ENCODE data around the gene CHAC1. TPM values are rescaled to one million over a fixed set of nuclear protein-coding genes. Genes with fewer than 3 reads are reported as not detected.

Gene CHAC1
- total RNA-seq, 1 donor from 2014 or later: 1.6 TPM

DNA sequence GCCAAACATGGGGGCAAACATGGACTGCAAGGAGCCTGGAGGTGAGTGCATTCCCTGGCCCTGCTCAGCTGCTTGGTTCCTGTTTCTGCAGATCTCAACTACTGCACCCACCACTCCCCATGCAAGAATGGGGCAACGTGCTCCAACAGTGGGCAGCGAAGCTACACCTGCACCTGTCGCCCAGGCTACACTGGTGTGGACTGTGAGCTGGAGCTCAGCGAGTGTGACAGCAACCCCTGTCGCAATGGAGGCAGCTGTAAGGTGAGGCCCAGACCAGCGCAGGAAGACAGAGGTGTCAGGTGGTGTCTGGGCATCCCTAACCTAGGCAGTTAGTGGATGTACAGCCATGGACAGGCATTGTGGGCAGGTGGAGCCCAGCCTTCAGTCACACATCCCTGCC is 18.8 kb upstream of the CHAC1 start:
- intact Hi-C loops (cut with DNase I): no loop called here
- DNase-seq (ENCODE audit: low spot score): no peak

DNA sequence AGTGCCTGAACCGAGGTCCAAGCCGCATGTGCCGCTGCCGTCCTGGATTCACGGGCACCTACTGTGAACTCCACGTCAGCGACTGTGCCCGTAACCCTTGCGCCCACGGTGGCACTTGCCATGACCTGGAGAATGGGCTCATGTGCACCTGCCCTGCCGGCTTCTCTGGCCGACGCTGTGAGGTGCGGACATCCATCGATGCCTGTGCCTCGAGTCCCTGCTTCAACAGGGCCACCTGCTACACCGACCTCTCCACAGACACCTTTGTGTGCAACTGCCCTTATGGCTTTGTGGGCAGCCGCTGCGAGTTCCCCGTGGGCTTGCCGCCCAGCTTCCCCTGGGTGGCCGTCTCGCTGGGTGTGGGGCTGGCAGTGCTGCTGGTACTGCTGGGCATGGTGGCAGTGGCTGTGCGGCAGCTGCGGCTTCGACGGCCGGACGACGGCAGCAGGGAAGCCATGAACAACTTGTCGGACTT is 17.0 kb upstream of the CHAC1 start:
- intact Hi-C loops (cut with DNase I): no loop called here
- DNase-seq (ENCODE audit: low spot score): no peak

DNA sequence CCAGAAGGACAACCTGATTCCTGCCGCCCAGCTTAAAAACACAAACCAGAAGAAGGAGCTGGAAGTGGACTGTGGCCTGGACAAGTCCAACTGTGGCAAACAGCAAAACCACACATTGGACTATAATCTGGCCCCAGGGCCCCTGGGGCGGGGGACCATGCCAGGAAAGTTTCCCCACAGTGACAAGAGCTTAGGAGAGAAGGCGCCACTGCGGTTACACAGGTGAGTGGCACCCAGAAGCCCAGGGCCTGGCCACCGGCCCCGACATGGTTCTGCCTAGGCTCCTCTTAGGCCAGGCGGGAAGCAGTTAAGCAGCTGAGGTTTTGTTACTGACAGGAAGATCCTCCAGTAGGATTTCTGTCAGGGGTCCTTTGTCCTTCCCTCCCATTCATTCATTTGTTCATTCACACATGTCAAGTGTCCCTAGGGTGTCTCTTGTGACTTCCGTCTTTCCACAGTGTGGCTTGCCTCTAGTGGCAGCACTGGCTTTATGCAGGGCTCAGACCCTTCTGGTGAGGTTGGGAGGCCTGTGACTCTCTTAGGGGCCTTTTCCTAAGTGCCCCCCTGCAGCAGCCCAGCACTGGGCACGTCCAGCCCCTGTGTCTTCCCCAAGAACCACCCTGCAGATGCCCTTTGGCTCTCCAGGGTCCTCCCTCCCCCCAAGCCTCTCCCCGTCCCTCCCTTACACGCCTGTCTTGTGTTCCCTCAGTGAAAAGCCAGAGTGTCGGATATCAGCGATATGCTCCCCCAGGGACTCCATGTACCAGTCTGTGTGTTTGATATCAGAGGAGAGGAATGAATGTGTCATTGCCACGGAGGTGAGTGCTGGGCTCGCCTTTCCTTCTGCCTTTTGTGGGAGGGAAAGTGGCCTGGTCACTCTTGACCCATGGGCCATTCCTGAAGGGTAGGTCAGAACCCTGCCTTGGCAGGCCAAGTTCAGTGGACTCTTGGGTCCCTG is 16.3 kb upstream of the CHAC1 start:
- intact Hi-C loops (cut with DNase I): no loop called here
- no peak for DNase-seq (ENCODE audit: low spot score)

DNA sequence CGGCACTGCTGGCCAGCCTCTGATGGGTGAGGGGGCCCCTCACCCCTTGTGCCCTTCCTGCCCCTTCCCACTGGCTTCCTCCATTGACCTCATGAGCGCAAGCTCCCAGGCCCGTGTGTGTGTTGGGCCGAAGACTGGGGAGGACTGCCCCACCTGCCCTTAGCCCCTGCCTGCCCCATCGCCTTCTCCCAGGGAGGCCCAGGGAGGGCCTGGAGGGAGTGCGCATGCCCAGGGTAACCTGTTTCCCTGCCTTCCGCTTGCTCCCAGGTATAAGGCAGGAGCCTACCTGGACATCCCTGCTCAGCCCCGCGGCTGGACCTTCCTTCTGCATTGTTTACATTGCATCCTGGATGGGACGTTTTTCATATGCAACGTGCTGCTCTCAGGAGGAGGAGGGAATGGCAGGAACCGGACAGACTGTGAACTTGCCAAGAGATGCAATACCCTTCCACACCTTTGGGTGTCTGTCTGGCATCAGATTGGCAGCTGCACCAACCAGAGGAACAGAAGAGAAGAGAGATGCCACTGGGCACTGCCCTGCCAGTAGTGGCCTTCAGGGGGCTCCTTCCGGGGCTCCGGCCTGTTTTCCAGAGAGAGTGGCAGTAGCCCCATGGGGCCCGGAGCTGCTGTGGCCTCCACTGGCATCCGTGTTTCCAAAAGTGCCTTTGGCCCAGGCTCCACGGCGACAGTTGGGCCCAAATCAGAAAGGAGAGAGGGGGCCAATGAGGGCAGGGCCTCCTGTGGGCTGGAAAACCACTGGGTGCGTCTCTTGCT is 15.3 kb upstream of the CHAC1 start:
- intact Hi-C loops (cut with DNase I): no loop called here
- DNase-seq (ENCODE audit: low spot score): no peak

DNA sequence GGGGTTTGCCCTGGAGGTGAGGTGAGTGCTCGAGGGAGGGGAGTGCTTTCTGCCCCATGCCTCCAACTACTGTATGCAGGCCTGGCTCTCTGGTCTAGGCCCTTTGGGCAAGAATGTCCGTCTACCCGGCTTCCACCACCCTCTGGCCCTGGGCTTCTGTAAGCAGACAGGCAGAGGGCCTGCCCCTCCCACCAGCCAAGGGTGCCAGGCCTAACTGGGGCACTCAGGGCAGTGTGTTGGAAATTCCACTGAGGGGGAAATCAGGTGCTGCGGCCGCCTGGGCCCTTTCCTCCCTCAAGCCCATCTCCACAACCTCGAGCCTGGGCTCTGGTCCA is 14.8 kb upstream of the CHAC1 start:
- intact Hi-C loops (cut with DNase I): no loop called here
- no peak for DNase-seq (ENCODE audit: low spot score)

DNA sequence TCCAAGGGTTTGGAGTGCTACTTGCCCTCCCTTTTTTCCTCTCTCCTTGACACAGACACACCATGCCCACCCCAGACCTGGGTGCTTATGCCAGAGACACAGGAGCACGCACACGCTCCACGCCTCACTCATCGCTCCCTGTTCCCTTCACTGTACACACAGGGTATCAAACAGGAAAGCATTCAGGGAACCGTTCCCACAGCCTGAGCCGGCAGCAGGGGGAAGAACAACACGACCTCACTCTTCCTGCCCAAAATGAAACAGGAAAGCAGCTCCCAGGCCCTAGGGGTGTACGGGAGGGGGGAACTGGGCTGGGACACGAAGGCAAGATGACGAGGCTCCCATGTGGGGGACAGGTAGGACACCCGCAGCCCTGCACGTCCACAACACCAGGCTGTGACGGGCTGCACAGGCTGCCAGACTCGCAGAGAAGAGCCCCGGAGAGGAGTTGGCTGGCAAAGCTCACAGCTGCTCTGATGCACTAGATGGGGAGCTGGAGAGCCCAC is 12.9 kb upstream of the CHAC1 start:
- no peak for DNase-seq (ENCODE audit: low spot score)
- intact Hi-C loops (cut with DNase I): loop anchor here (1.0 to 10.0 kb wide), 3 partner anchors 11 to 174 kb away; partner anchors contain the start of genes DLL4 and INO80

DNA sequence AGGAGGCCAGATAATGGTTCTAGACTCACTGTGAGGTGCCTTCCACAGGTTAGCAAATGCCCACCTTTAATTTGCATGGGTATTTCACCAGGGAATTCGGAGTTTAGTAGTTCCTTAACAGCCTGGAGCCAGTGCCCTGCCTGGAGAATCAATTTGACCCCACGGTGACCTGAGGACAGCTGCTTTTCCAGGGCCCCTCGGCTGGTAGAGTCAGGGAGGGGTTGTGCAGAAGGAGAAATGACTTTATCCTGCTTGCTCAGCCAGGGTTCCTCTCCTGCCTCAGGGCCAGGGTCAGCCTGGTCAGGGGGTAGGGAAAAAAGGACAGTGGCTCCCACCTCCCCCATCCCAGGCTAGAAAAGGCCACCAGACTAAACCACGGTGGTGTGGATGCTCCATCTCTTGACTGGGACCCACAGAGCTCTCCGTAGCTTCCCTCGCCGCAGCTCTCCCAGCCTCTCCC is 12.2 kb upstream of the CHAC1 start:
- no peak for DNase-seq (ENCODE audit: low spot score)
- intact Hi-C loops (cut with DNase I): loop anchor here (1.0 to 10.0 kb wide), 3 partner anchors 34 to 174 kb away; partner anchors contain the start of gene INO80

DNA sequence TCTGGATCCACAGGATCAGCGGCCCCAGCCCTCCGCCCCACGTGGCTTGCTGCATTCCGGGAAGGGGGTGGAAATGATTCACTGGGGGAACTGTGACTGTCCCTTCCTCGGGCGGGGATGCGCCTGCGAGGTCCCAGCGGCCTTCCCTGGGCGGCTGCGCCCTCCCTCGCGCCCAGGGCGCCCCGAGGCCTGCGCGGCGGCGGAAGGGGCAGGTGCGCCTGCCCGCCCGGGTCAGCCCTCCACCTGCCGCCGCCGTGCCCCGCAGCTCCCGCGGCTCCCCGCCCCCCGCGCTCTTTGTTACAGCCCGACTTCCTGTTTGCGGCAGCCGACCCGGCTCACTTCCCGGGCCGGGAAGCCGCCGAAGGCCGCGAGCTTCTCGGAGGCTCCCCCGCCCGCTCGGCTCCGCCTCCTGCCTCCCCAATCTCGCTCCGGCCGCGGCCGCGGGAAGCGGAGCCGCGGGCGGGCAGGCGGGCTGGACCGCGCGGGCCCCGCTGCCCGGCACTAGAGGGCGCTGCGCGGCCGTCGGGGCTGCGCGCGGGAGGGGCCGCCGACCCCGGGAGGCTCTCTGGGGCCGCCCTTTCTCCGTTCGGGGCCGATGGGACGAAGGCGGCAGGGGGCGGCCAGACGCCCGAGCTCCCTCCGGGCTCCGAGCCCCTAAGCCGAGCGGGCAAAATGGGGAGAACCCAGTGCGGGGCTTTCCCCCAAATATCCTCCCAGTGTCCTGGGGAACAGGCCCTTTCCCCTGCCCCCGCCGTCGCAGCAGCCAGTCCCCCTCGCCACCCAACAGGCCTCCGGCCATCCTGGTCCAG is 11.5 kb upstream of the CHAC1 start:
- intact Hi-C loops (cut with DNase I): loop anchor here (1.0 to 10.0 kb wide), 3 partner anchors 34 to 173 kb away; partner anchors contain the start of gene INO80
- peak; percentile 91 for DNase-seq (ENCODE audit: low spot score)

DNA sequence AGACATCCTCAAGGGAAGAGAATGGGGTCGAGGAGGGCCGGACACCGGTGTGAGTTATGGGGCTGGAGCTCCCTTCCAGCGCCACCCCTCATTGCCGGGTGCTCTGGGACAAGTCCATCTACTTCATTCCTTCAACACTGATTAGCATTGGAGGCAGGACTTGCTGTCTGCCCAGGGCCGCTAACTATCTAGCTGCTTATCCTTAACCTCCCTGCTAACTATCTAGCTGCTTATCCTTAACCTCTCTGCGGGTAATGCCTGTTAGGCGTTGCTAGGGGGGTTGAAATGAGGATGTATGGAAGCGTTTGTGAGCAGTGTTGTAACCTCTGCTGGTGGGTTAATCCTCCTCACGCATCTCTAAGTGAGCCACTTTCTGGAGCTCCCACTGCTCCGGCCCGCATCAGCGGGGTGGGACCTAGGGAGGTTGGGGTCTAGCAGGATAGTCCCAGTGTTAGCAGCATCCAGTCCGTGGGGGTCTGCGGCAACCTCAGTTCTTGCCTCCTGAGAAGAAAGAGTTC is 10.9 kb upstream of the CHAC1 start:
- no peak for DNase-seq (ENCODE audit: low spot score)
- intact Hi-C loops (cut with DNase I): loop anchor here (10.0 kb wide), 1 partner anchor 172 kb away; the partner anchor contains the start of gene INO80

DNA sequence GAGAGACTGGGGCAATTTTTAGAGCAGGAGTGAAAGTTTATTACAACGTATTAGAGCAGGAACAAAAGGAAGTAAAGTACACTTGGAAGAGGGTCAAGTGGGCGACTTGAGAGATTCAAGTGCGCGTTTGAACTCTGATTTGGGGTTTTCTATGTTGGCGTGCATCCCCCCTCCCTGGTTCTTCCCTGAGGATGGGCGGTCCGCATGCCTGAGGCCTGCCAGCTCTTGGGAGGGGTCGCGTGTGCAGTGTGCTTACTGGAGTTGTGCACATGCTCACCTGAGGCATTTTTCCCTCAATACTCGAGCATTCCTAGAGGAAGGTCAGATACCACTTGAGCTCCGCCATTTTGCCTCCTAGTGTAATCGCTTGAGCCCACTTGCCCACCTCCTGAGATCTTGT is 10.4 kb upstream of the CHAC1 start:
- DNase-seq (ENCODE audit: low spot score): no peak
- intact Hi-C loops (cut with DNase I): loop anchor here (10.0 kb wide), 1 partner anchor 172 kb away; the partner anchor contains the start of gene INO80

DNA sequence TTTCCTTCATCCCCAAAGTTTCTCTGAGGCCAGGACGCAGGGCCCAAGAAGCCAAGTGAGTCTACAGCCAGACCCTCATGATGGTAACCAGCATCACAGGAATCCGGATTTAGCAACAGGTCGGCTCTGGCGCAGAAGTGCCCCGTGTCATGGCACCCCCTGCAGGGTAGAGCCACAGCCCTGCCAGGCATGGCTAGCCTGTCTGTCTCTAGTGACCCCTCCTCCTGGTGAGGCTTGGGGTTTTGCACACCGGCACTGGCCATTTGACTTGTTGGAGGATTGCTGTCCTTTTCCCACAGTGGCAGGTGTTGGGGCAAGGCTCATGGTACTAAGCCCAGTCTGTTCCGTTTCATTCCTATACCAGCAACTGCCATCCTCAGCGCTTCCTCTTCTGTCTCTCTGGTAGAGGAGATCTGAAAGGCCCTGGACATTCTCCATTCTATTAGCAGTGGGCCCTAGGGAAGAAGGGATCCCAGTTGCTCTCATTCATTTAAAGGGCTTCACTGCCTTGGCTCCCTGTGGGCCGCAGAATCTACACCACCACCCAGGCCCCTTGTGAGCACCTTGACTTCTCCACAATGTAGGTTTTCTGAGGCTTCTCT is 9.4 kb upstream of the CHAC1 start:
- DNase-seq (ENCODE audit: low spot score): no peak
- intact Hi-C loops (cut with DNase I): loop anchor here (10.0 kb wide), 1 partner anchor 171 kb away; the partner anchor contains the start of gene INO80

DNA sequence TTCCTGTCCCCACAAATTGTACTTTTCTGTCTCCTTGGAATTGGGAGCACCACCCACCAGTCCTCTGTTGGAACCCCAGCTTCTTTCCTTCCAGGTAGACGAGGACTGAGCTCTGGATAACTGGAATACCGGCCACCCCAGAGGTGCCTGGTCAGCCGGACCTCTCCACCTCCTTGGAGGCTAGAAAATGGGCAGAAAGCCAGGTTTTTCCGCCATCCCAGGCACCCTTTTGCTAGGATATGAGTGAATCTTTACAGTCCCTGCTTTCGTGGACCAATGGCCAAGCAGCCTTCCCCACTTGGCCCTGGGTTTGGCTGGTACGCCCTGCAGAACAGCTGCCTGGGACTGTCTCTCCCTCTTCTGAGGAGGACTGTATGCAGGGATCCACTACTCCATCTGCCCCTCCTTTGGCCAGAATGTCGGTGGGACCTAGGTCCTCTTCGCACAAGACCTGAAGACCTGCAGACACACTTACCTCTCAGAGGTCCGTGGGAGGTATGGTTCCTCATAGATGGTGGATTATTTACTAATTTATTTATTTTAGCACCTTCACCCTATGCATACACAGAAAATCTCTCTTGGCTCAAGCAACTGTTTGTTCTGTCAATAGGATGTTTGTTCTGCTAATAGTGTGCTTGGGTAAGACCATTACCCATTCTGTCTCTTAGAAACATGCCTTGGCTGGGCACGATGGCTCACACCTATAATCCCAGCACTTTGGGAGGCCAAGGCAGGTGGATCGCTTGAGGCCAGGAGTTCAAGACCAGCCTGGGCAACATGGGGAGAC is 8.6 kb upstream of the CHAC1 start:
- no peak for DNase-seq (ENCODE audit: low spot score)
- intact Hi-C loops (cut with DNase I): loop anchor here (10.0 kb wide), 1 partner anchor 170 kb away; the partner anchor contains the start of gene INO80

DNA sequence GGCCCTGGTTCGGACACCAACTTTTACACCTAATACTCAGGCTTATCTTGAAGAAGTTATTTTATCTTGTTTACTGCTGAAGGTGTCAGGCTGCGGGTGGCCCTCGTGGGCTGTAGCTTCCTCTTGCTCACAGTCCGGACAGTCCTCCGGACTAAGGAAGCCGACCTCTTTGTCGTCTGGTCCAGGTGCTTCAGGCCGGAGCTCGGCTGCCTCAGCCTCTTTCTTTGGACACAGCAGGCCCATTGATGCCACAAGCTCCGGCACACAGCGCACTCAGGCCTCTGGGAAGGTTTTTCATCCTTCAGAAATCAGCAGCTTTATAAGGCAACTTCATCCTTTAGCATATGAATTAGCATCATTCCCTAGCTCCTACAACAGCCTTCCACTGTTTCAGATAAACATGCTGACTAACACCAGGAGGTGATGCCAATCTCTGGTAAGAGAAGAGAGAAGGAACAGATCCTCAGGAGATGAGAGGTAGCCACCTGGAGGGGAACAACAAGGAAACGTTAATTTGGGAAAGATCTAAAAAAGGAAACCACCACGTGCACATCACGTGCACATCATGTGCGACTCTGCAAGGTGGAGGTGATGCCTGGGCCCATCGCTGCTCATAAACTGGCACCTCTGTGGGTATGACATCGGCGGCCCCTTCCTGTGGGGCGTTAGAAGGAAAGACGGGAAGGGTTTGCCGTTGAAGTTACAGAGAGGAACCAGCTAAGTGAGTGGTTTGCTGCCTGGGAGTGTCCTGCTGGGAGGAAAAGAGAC is 4.4 kb upstream of the CHAC1 start:
- DNase-seq (ENCODE audit: low spot score): no peak
- intact Hi-C loops (cut with DNase I): loop anchor here (10.0 kb wide), 1 partner anchor 166 kb away; the partner anchor contains the start of gene INO80

DNA sequence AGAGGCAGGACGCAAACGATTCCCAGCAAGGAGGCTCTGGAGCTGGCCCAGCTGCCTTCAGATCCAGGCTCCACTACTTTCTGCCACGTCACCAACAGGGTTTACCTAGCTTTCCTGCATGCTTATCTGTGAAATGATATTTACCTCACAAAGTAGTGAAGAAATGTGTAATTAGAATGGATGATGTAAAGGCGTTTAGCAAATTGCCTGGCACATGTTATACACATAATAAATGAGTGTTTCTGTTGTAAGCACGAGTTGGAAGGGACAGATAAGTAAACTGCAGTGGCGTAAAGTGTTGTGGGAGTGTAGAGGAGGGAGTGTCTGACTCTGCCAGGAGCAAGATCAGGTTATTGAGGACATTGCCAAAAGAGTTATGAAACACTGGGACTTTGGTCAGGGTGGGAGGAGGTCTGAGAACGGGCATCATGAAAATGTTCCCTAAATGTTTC is 3.5 kb upstream of the CHAC1 start:
- intact Hi-C loops (cut with DNase I): loop anchor here (10.0 kb wide), 1 partner anchor 165 kb away; the partner anchor contains the start of gene INO80
- no peak for DNase-seq (ENCODE audit: low spot score)

DNA sequence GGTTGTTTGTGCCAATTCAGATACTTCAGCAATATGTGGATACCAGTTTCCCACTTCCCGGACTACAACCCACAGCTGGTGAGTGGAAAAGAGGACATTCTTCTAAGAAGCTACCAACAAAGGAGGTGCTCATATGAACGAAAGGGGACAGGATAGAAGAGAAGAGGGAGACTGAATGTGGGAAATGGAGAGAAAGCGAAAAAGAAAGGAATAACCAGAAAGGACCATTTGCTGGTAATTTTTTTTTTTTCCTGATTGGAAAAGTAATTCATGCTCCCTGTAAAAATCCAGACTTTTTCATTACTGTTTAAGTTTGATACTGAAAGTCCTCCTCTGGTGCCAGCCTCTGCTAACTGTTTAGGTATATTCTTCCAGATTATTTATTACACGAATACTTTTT is 1.5 kb upstream of the CHAC1 start:
- intact Hi-C loops (cut with DNase I): no loop called here
- no peak for DNase-seq (ENCODE audit: low spot score)

DNA sequence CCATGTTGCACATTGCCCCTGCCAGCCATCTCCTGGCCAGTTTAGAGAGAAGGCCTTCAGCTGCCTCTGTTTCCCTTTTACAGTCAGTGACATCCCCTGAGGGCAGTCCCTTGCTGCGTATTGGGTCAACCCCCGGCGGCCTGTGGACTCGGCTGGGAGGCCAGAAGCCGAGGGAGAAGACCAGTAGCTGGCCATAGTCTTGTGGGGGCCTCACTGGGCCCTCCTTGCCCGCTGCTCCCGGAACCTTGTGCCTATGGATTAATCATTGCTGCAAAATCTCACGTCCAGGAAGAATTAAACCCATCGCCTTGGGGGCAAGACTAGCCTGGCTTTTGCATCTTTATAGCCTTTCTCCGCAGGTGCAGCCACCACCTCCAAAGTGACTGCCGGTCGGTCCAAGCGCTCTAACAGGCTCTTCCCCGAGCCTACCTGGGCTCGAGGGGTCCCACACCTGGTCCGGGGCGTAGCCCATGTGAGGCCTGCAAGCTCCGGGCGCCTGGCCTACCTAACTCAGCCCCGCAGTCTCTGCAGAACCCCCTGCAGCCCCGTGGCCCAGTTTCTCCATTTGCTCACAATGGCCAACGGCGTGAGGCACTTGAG is 870 bp upstream of the CHAC1 start:
- intact Hi-C loops (cut with DNase I): no loop called here

More for the DNA sequence above, 870 bp upstream of the CHAC1 start:
- DNase-seq (ENCODE audit: low spot score): no peak

All from cardiac septum (tissue), 1 donor.